A673 (cell line): ENCODE measurements around the gene PGBD5.

Experiments
- EZH2 ChIP-seq: fragments of 200-600 bp; sonication (generic); IDR thresholded peaks from 2 replicates; pipeline ENCODE4 v1.6.1; 2017; ENCODE audit warnings: borderline replicate concordance, low read depth, mild to moderate bottlenecking, mixed read lengths, antibody characterized with exemption, low read length; ENCODE audit not compliant: poor library complexity, severe bottlenecking
- TF ChIP-seq, protein P1 (sequence below): fragments of 300-800, 200-600 bp; sonication (generic); conservative IDR thresholded peaks from 2 replicates; pipeline ENCODE4 v1.5.1; 2017; ENCODE audit warnings: low read depth, mild to moderate bottlenecking, antibody characterized with exemption, low read length, moderate library complexity, mixed read lengths

DNA sequence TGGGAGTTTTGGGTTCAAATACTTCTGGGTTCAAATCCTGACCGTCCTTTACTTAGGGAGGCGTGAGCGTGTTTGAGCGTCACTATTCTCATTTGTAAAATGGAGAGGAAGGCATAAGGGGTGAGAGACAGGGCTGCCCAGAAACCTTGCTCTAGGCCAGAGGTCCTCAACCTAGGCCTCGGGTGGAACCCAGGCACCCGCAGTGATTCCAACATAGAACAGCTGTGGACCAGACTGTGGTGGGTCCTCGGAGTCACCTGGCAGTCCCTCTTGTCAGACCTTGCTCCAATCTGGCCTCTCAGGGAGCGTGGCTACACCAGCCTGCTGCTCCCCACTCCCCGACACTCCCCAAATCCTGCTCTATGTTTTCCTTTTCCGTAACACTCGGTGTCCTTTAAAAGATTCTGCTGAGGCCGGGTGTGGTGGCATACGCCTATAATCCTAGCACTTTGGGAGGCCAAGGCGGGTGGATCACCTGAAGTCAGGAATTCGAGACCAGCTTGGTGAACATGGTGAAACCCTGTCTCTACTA lies 116.4 kb downstream of the PGBD5 start:
- TF ChIP-seq, protein P1, sequence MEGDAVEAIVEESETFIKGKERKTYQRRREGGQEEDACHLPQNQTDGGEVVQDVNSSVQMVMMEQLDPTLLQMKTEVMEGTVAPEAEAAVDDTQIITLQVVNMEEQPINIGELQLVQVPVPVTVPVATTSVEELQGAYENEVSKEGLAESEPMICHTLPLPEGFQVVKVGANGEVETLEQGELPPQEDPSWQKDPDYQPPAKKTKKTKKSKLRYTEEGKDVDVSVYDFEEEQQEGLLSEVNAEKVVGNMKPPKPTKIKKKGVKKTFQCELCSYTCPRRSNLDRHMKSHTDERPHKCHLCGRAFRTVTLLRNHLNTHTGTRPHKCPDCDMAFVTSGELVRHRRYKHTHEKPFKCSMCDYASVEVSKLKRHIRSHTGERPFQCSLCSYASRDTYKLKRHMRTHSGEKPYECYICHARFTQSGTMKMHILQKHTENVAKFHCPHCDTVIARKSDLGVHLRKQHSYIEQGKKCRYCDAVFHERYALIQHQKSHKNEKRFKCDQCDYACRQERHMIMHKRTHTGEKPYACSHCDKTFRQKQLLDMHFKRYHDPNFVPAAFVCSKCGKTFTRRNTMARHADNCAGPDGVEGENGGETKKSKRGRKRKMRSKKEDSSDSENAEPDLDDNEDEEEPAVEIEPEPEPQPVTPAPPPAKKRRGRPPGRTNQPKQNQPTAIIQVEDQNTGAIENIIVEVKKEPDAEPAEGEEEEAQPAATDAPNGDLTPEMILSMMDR, result no peak
- no peak for TF ChIP-seq EZH2
